ENCODE measurements around the gene VPS8. TPM values are rescaled to one million over a fixed set of nuclear protein-coding genes. Genes with fewer than 3 reads are reported as not detected.

The VPS8 gene
- total and polyA plus RNA-seq, 4 donors, result 4.2 to 34.9 (median 22.9) TPM

GRCh38 chr3:185049710-185050109 lies 237.7 kb downstream of the VPS8 start:
- no peak for TF ChIP-seq YY1 (IDR thresholded peaks at IDR 0.05)
- TF ChIP-seq HNF4A (conservative IDR thresholded peaks at IDR 0.05), result no peak
- TF ChIP-seq MAX (IDR thresholded peaks at IDR 0.05), result no peak
- no peak for TF ChIP-seq NR2F2 (IDR thresholded peaks at IDR 0.05)
- TF ChIP-seq, protein P1, sequence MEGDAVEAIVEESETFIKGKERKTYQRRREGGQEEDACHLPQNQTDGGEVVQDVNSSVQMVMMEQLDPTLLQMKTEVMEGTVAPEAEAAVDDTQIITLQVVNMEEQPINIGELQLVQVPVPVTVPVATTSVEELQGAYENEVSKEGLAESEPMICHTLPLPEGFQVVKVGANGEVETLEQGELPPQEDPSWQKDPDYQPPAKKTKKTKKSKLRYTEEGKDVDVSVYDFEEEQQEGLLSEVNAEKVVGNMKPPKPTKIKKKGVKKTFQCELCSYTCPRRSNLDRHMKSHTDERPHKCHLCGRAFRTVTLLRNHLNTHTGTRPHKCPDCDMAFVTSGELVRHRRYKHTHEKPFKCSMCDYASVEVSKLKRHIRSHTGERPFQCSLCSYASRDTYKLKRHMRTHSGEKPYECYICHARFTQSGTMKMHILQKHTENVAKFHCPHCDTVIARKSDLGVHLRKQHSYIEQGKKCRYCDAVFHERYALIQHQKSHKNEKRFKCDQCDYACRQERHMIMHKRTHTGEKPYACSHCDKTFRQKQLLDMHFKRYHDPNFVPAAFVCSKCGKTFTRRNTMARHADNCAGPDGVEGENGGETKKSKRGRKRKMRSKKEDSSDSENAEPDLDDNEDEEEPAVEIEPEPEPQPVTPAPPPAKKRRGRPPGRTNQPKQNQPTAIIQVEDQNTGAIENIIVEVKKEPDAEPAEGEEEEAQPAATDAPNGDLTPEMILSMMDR (IDR thresholded peaks at IDR 0.05; ENCODE audit: low read depth, low read length, missing input control), result no peak

GRCh38 chr3:185051801-185052200 lies 239.8 kb downstream of the VPS8 start:
- Histone ChIP-seq H3K27ac (ENCODE audit: low read depth in 1 of 2, low read length in 2 of 2) (no peak overlapping the region), H3K4me1 (ENCODE audit: control insufficient read depth in 4 of 4, insufficient read depth in 4 of 4, low read length in 3 of 4) (no peaks in the 10 kb centered on the region), H3K27me3 (ENCODE audit: control insufficient read depth in 4 of 4, insufficient read depth in 4 of 4, low read length in 3 of 4) (no peaks in the 10 kb centered on the region), H3K9me3 (ENCODE audit: control insufficient read depth in 4 of 4, low read length in 3 of 4) (peaks cover 0 to 2% (median 0%) of the 10 kb centered on the region in 4 donors), H3K4me3 (ENCODE audit: low read depth in 1 of 3, low read length in 3 of 3) (no peak overlapping the region), H3K9ac (ENCODE audit: low read depth in 1 of 2, low read length in 2 of 2) (no peak overlapping the region), H3K36me3 (ENCODE audit: control insufficient read depth in 4 of 4, insufficient read depth in 3 of 4, low read depth in 1 of 4, low read length in 3 of 4) (peaks cover 2 to 42% (median 12%) of the 10 kb centered on the region in 4 donors)
- WGBS, result 97% methylated on average over 8 of the region's 8 CpGs
- TF ChIP-seq EGR1 (IDR thresholded peaks at IDR 0.05; ENCODE audit: low read depth in 2 of 2) (no peak), RXRA (IDR thresholded peaks at IDR 0.05) (no peak), HNF4G (IDR thresholded peaks at IDR 0.05) (no peak), HNF4A (conservative IDR thresholded peaks at IDR 0.05) (no peak)
- TF ChIP-seq, protein P2, sequence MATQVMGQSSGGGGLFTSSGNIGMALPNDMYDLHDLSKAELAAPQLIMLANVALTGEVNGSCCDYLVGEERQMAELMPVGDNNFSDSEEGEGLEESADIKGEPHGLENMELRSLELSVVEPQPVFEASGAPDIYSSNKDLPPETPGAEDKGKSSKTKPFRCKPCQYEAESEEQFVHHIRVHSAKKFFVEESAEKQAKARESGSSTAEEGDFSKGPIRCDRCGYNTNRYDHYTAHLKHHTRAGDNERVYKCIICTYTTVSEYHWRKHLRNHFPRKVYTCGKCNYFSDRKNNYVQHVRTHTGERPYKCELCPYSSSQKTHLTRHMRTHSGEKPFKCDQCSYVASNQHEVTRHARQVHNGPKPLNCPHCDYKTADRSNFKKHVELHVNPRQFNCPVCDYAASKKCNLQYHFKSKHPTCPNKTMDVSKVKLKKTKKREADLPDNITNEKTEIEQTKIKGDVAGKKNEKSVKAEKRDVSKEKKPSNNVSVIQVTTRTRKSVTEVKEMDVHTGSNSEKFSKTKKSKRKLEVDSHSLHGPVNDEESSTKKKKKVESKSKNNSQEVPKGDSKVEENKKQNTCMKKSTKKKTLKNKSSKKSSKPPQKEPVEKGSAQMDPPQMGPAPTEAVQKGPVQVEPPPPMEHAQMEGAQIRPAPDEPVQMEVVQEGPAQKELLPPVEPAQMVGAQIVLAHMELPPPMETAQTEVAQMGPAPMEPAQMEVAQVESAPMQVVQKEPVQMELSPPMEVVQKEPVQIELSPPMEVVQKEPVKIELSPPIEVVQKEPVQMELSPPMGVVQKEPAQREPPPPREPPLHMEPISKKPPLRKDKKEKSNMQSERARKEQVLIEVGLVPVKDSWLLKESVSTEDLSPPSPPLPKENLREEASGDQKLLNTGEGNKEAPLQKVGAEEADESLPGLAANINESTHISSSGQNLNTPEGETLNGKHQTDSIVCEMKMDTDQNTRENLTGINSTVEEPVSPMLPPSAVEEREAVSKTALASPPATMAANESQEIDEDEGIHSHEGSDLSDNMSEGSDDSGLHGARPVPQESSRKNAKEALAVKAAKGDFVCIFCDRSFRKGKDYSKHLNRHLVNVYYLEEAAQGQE (IDR thresholded peaks at IDR 0.05), result no peak
- DNase-seq (ENCODE audit: low spot score), result no peak

More at GRCh38 chr3:185049710-185050109, 237.7 kb downstream of the VPS8 start:
- Histone ChIP-seq H3K9ac (ENCODE audit: low read depth in 1 of 2, low read length in 2 of 2) (no peak overlapping the region), H3K4me3 (ENCODE audit: low read depth in 1 of 3, low read length in 3 of 3) (no peak overlapping the region), H3K9me3 (ENCODE audit: control insufficient read depth in 4 of 4, low read length in 3 of 4) (no peaks in the 10 kb centered on the region), H3K27ac (ENCODE audit: low read depth in 1 of 2, low read length in 2 of 2) (no peak overlapping the region), H3K36me3 (ENCODE audit: control insufficient read depth in 4 of 4, insufficient read depth in 3 of 4, low read depth in 1 of 4, low read length in 3 of 4) (peaks cover 2 to 41% (median 12%) of the 10 kb centered on the region in 4 donors), H3K4me1 (ENCODE audit: control insufficient read depth in 4 of 4, insufficient read depth in 4 of 4, low read length in 3 of 4) (peaks cover 0 to 11% (median 1%) of the 10 kb centered on the region in 4 donors), H3K27me3 (ENCODE audit: control insufficient read depth in 4 of 4, insufficient read depth in 4 of 4, low read length in 3 of 4) (no peaks in the 10 kb centered on the region)
- WGBS, result 99% methylated on average over 4 of the region's 4 CpGs
- DNase-seq (ENCODE audit: low spot score), result no peak

DNA sequence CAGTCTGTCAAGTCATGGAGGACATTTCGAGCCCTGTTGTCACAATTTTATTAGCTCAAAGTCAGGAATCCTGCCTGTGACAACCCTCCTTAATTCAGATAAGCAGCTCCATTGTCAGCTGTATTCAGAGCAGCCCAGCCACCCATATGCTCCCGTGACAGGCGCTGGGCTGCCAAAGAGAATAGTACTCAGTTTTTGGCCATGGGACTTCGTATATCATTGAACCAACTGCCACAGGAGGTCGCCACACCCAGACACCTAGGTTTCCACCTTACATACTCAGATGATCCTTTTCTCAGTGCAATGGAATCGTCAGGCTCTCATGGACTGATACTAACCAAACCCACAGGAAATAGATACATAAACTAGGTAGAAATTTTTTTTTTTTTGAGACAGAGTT lies 240.7 kb downstream of the VPS8 start:
- Histone ChIP-seq H3K4me1 (ENCODE audit: control insufficient read depth in 4 of 4, insufficient read depth in 4 of 4, low read length in 3 of 4) (no peaks in the 10 kb centered on the region), H3K9me3 (ENCODE audit: control insufficient read depth in 4 of 4, low read length in 3 of 4) (peaks cover 0 to 2% (median 0%) of the 10 kb centered on the region in 4 donors), H3K27ac (ENCODE audit: low read depth in 1 of 2, low read length in 2 of 2) (no peak overlapping the region), H3K9ac (ENCODE audit: low read depth in 1 of 2, low read length in 2 of 2) (no peak overlapping the region), H3K4me3 (ENCODE audit: low read depth in 1 of 3, low read length in 3 of 3) (no peak overlapping the region), H3K27me3 (ENCODE audit: control insufficient read depth in 4 of 4, insufficient read depth in 4 of 4, low read length in 3 of 4) (no peaks in the 10 kb centered on the region), H3K36me3 (ENCODE audit: control insufficient read depth in 4 of 4, insufficient read depth in 3 of 4, low read depth in 1 of 4, low read length in 3 of 4) (peaks cover 2 to 42% (median 12%) of the 10 kb centered on the region in 4 donors)
- 97% methylated on average over 6 of the region's 6 CpGs for WGBS
- TF ChIP-seq, protein P2 (IDR thresholded peaks at IDR 0.05), result no peak
- TF ChIP-seq HNF4A (conservative IDR thresholded peaks at IDR 0.05) (no peak), NR2F2 (IDR thresholded peaks at IDR 0.05) (no peak), ATF3 (IDR thresholded peaks at IDR 0.05) (no peak), HNF4G (IDR thresholded peaks at IDR 0.05) (no peak), EGR1 (IDR thresholded peaks at IDR 0.05; ENCODE audit: low read depth in 2 of 2) (no peak), RAD21 (IDR thresholded peaks at IDR 0.05) (no peak), MAX (IDR thresholded peaks at IDR 0.05) (no peak), FOXA1 (IDR thresholded peaks at IDR 0.05) (no peak)
- TF ChIP-seq, protein P1 (IDR thresholded peaks at IDR 0.05; ENCODE audit: low read depth, low read length, missing input control), result no peak
- no peak for DNase-seq (ENCODE audit: low spot score)

All from liver (tissue), 9 donors.